Nephron (organoid): Measurements from ENCODE around the gene PAN3.
"Not testable (repeated sequence)": the region's sequence is repeated elsewhere in the genome, so short reads cannot be mapped to it uniquely, and the experiment has no call there.

Source experiments
- H3K27ac Mint-ChIP-seq, 3 experiments: 2 replicates each; pipeline ENCODE4 v1.8.0; 2020; ENCODE audit warnings: mixed read lengths in 3 of 3, mild to moderate bottlenecking in 2 of 3, moderate library complexity in 1 of 3
- H3K27me3 Mint-ChIP-seq: 2 replicates; pipeline ENCODE4 v1.8.0; 2021; ENCODE audit warnings: low read depth, mild to moderate bottlenecking, moderate library complexity, mixed read lengths
- H3K36me3 Mint-ChIP-seq: 2 replicates; pipeline ENCODE4 v1.8.0; 2020; ENCODE audit warnings: low read depth, mixed read lengths
- H3K4me1 Mint-ChIP-seq: 2 replicates; pipeline ENCODE4 v1.8.0; 2020; ENCODE audit warnings: mixed read lengths
- H3K4me3 Mint-ChIP-seq, 3 experiments: 2 replicates each; pipeline ENCODE4 v1.8.0; 2020; ENCODE audit warnings: mild to moderate bottlenecking in 3 of 3, mixed read lengths in 3 of 3, moderate library complexity in 2 of 3
- H3K9me3 Mint-ChIP-seq: 2 replicates; pipeline ENCODE4 v1.8.0; 2020; ENCODE audit warnings: mixed read lengths
- CTCF ChIP-seq, 3 experiments: fragments of 200-600 bp; sonication (generic); IDR thresholded peaks; one replicate each; pipeline ENCODE4 v1.5.0; 2021; ENCODE audit warnings: antibody characterized with exemption in 3 of 3; ENCODE audit not compliant: unreplicated experiment in 3 of 3

Gene PAN3

GRCh38 chr13:28140433-28141125 is 2.2 kb downstream of the PAN3 start:
- H3K27ac Mint-ChIP-seq, result peak overlapping the region; percentile 96 to 98 (median 97)
- peak overlapping the region; percentile 93 to 99 (median 95) for H3K4me3 Mint-ChIP-seq
- no peak for TF ChIP-seq CTCF (IDR thresholded peaks at IDR 0.05; ENCODE audit: unreplicated experiment in 3 of 3)
- H3K4me1 Mint-ChIP-seq, result peaks cover 43% of the 10 kb centered on the region
- H3K27me3 Mint-ChIP-seq, result no peaks in the 10 kb centered on the region
- no peaks in the 10 kb centered on the region for H3K36me3 Mint-ChIP-seq
- no peaks in the 10 kb centered on the region for H3K9me3 Mint-ChIP-seq

- peak overlapping the region; percentile 7 to 55 (median 51) for H3K4me3 Mint-ChIP-seq
- H3K9me3 Mint-ChIP-seq, H3K36me3 Mint-ChIP-seq, H3K27me3 Mint-ChIP-seq: not testable (repeated sequence)
- H3K4me1 Mint-ChIP-seq, result peaks cover 40% of the 10 kb centered on the region
- H3K27ac Mint-ChIP-seq, result peak overlapping the region in 2 of 3 experiments; percentile 9 to 41
These were observed 3.2 kb downstream of the PAN3 start for GRCh38 chr13:28141542-28141941.

- no peaks in the 10 kb centered on the region for H3K27me3 Mint-ChIP-seq
- no peaks in the 10 kb centered on the region for H3K9me3 Mint-ChIP-seq
- H3K27ac Mint-ChIP-seq, result no peak overlapping the region
- no peak overlapping the region for H3K4me3 Mint-ChIP-seq
- TF ChIP-seq CTCF (IDR thresholded peaks at IDR 0.05; ENCODE audit: unreplicated experiment in 3 of 3), result no peak
- H3K36me3 Mint-ChIP-seq, result no peaks in the 10 kb centered on the region
- peaks cover 20% of the 10 kb centered on the region for H3K4me1 Mint-ChIP-seq
These were observed 6.7 kb downstream of the PAN3 start for GRCh38 chr13:28145049-28145448.

GRCh38 chr13:28147495-28147894 is 9.2 kb downstream of the PAN3 start:
- Mint-ChIP-seq H3K4me3 (no peak overlapping the region), H3K4me1 (peaks cover under 1% of the 10 kb centered on the region), H3K36me3 (peaks cover 9% of the 10 kb centered on the region), H3K27me3 (no peaks in the 10 kb centered on the region), H3K9me3 (peaks cover 2% of the 10 kb centered on the region), H3K27ac (no peak overlapping the region)
- no peak for TF ChIP-seq CTCF (IDR thresholded peaks at IDR 0.05; ENCODE audit: unreplicated experiment in 3 of 3)

- Mint-ChIP-seq H3K36me3 (peaks cover 38% of the 10 kb centered on the region), H3K4me1 (peaks cover 19% of the 10 kb centered on the region), H3K9me3 (peaks cover 28% of the 10 kb centered on the region), H3K4me3 (no peak overlapping the region), H3K27ac (no peak overlapping the region), H3K27me3 (no peaks in the 10 kb centered on the region)
- no peak for TF ChIP-seq CTCF (IDR thresholded peaks at IDR 0.05; ENCODE audit: unreplicated experiment in 3 of 3)
These were observed 20.7 kb downstream of the PAN3 start for GRCh38 chr13:28159057-28159456.

- no peak for TF ChIP-seq CTCF (IDR thresholded peaks at IDR 0.05; ENCODE audit: unreplicated experiment in 3 of 3)
- H3K27ac Mint-ChIP-seq, result peak overlapping the region; percentile 21 to 82 (median 77)
- no peaks in the 10 kb centered on the region for H3K27me3 Mint-ChIP-seq
- H3K4me3 Mint-ChIP-seq, result no peak overlapping the region
- peaks cover 29% of the 10 kb centered on the region for H3K36me3 Mint-ChIP-seq
- peaks cover 19% of the 10 kb centered on the region for H3K9me3 Mint-ChIP-seq
- H3K4me1 Mint-ChIP-seq, result peaks cover 19% of the 10 kb centered on the region
These were observed 23.0 kb downstream of the PAN3 start for GRCh38 chr13:28161370-28161769.
